Measurements from ENCODE around the gene ITPR1. TPM values are rescaled to one million over a fixed set of nuclear protein-coding genes. Genes with fewer than 3 reads are reported as not detected.

ITPR1 gene
- total RNA-seq, 1 experiment from 2014 or later, result 48.5 TPM

DNA sequence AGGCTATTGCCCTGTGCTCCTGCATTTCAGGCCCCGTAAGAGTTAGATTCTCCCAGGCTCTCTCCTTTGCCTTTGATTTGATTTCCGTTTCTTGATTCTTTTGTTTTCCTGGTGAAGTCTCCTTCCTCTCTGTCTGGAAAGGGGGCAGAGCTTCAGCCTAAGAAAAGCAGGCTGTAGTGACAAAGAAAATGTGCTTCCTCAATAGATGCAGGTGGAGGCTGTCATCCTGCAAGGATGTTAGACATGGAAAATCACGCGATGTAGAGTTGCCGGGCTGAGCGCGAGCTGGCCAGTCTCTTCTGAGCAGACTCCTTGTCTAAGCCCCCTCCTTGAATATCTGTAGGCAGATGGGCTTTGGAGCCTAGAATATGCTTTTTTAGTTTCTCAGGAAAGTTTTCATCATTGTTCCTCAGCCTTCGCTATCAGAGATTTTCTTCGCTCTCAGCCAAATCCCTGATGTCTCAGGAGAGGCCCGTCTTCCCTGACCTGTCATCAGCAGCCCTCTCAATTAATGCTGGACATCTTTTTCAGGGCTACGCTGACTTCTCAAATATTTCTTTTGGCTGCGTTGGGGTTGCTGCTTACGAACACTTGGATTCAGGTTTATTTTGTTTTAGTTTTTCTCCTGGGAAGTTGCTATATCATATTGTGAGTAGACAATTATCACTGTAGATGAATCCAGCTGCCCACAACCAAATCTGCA, 163.6 kb downstream of the ITPR1 start:
- no peak for DNase-seq
- no peak overlapping the region for H2AFZ ChIP-seq (ENCODE audit: low read length)
- no TSS peak for BruUV-seq (replicated peaks)
- H3K4me1 ChIP-seq (ENCODE audit: insufficient read depth, low read length), result no peaks in the 10 kb centered on the region
- H4K20me1 ChIP-seq (ENCODE audit: low read length), result no peaks in the 10 kb centered on the region
- H3F3A ChIP-seq (ENCODE audit: low read length, unreplicated experiment), result no peaks in the 10 kb centered on the region
- POLR2A ChIA-PET (ENCODE audit: unreplicated experiment), result interaction anchor here (0.6 kb wide), 1 partner anchor 364 kb away, joined by 3 read pairs; no protein-coding TSS in a partner anchor
- ATAC-seq, result no peak
- H3K9me3 ChIP-seq (ENCODE audit: low read length), result no peaks in the 10 kb centered on the region
- intact Hi-C loops (cut with micrococcal nuclease), result loop anchor here (1.0 to 10.0 kb wide), 7 partner anchors 40 to 466 kb away; partner anchors contain the start of genes ARL8B and BHLHE40
- H3K27ac ChIP-seq (ENCODE audit: low read length), result no peak overlapping the region
- H3K4me3 ChIP-seq (ENCODE audit: low read length), result no peak overlapping the region
- H3K27me3 ChIP-seq (ENCODE audit: low read length), result no peaks in the 10 kb centered on the region
- H3K4me2 ChIP-seq (ENCODE audit: low read length), result no peak overlapping the region
- H3K36me3 ChIP-seq (ENCODE audit: low read depth, low read length), result peaks cover 3% of the 10 kb centered on the region; the same call in 1 of the 2 replicates
- no peak overlapping the region for H3K9ac ChIP-seq (ENCODE audit: low read length)
- H3K9me2 ChIP-seq (replicated peaks; ENCODE audit: low read length), result no peaks in the 10 kb centered on the region
- CTCF ChIA-PET, result interaction anchor here (0.7 to 1.4 kb wide), 2 partner anchors 64 to 366 kb away, joined by 3 read pairs; no protein-coding TSS in a partner anchor
- no peaks in the 10 kb centered on the region for H3K79me2 ChIP-seq (ENCODE audit: low read length)
- TF ChIP-seq EZH2phosphoT487 (IDR thresholded peaks at IDR 0.05; ENCODE audit: borderline replicate concordance, low read length), result no peak
- no peak for TF ChIP-seq EZH2 (IDR thresholded peaks at IDR 0.05; ENCODE audit: low read length, unreplicated experiment)
- TF ChIP-seq CTCF (conservative IDR thresholded peaks at IDR 0.05; ENCODE audit: low read depth, low read length), result no peak

DNA sequence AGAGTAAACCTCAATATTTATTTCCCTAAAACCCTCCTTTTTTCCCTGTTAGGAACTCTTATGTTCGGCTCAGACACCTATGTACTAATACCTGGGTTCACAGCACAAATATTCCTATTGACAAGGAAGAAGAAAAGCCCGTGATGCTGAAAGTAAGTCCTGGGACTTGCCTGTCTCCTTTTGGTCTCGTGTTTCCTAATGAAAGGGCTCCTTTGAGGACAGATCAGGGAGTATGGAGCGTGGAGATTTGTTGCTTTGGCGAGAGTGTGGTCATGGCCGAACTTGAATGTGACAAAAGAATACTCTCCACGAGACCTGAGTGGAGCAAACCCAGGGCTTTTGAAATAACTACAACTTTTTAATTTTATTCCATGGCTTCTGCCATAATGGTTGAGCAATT, 167.8 kb downstream of the ITPR1 start:
- CTCF ChIA-PET, result no interaction called here
- intact Hi-C loops (cut with micrococcal nuclease), result no loop called here

More for the DNA sequence above, 167.8 kb downstream of the ITPR1 start:
- Histone ChIP-seq H3F3A (ENCODE audit: low read length, unreplicated experiment) (no peaks in the 10 kb centered on the region), H3K36me3 (ENCODE audit: low read depth, low read length) (no peaks in the 10 kb centered on the region), H3K9me3 (ENCODE audit: low read length) (no peaks in the 10 kb centered on the region), H3K79me2 (ENCODE audit: low read length) (no peaks in the 10 kb centered on the region), H3K27me3 (ENCODE audit: low read length) (no peaks in the 10 kb centered on the region), H3K9ac (ENCODE audit: low read length) (no peak overlapping the region), H2AFZ (ENCODE audit: low read length) (no peak overlapping the region), H3K4me2 (ENCODE audit: low read length) (no peak overlapping the region), H3K27ac (ENCODE audit: low read length) (no peak overlapping the region), H3K4me1 (ENCODE audit: insufficient read depth, low read length) (no peaks in the 10 kb centered on the region), H4K20me1 (ENCODE audit: low read length) (no peaks in the 10 kb centered on the region), H3K9me2 (replicated peaks; ENCODE audit: low read length) (no peaks in the 10 kb centered on the region), H3K4me3 (ENCODE audit: low read length) (no peak overlapping the region)
- DNase-seq (no peak), ATAC-seq (no peak)
- POLR2A ChIA-PET (ENCODE audit: unreplicated experiment), result no interaction called here
- BruUV-seq (replicated peaks), result no TSS peak
- TF ChIP-seq EZH2phosphoT487 (IDR thresholded peaks at IDR 0.05; ENCODE audit: borderline replicate concordance, low read length) (no peak), CTCF (conservative IDR thresholded peaks at IDR 0.05; ENCODE audit: low read depth, low read length) (no peak), EZH2 (IDR thresholded peaks at IDR 0.05; ENCODE audit: low read length, unreplicated experiment) (no peak)
